ENCODE results near the gene SLC16A1. TPM values are rescaled to one million over a fixed set of nuclear protein-coding genes. Genes with fewer than 3 reads are reported as not detected.
"Not testable (repeated sequence)": the region's sequence is repeated elsewhere in the genome, so short reads cannot be mapped to it uniquely, and the experiment has no call there.

The SLC16A1 gene
- total RNA-seq, result 10 to 100 TPM; 59.0 to 61.4 TPM

- ChIA-PET CTCF (interaction anchor here (0.9 to 3.2 kb wide), 5 partner anchors 9 to 117 kb away, joined by 3 to 36 read pairs (median 5); partner anchors contain the start of gene LRIG2), POLR2A (interaction anchor here (0.7 to 2.9 kb wide), 19 partner anchors 8 to 1802 kb away, joined by 3 to 36 read pairs (median 4); partner anchors contain the start of genes CAPZA1, CSDE1, LRIG2 and MOV10)
- peak within 1 kb of the TSS; percentile 99 for H3K27ac Mint-ChIP-seq
- H3K9me3 Mint-ChIP-seq, result no peaks in the 10 kb centered on the region
- H3K27me3 Mint-ChIP-seq, result no peaks in the 10 kb centered on the region
- H3K36me3 Mint-ChIP-seq (ENCODE audit: low read depth), result peaks cover 39% of the 10 kb centered on the region
- peak within 1 kb of the TSS; percentile 81 for H3K4me3 Mint-ChIP-seq
- peak; percentile 90 for DNase-seq
- peaks cover 56% of the 10 kb centered on the region for H3K4me1 Mint-ChIP-seq
Observed at GRCh38 chr1:112955773-112956543, at the start of gene SLC16A1. SLC16A1 (minus strand) TSS chr1:112956196; CDS start chr1:112929308, 26,888 bp downstream.

- Mint-ChIP-seq H3K27me3 (no peaks in the 10 kb centered on the region), H3K27ac (no peak overlapping the region), H3K4me1 (no peaks in the 10 kb centered on the region), H3K4me3 (no peak overlapping the region), H3K36me3 (ENCODE audit: low read depth) (peaks cover 10% of the 10 kb centered on the region), H3K9me3 (no peaks in the 10 kb centered on the region)
- POLR2A ChIA-PET, result no interaction called here
- CTCF ChIA-PET, result interaction anchor here (1.6 kb wide), 1 partner anchor 69 kb away, joined by 6 read pairs; the partner anchor contains the start of gene LRIG2
- DNase-seq, result no peak
Observed at GRCh38 chr1:113003751-113004690, 48.0 kb upstream of the SLC16A1 start.

- Mint-ChIP-seq H3K4me3 (no peak overlapping the region), H3K27ac (no peak overlapping the region), H3K27me3 (no peaks in the 10 kb centered on the region), H3K4me1 (no peaks in the 10 kb centered on the region), H3K9me3 (no peaks in the 10 kb centered on the region), H3K36me3 (ENCODE audit: low read depth) (peaks cover 8% of the 10 kb centered on the region)
- DNase-seq, result no peak
- ChIA-PET POLR2A (no interaction called here), CTCF (no interaction called here)
Observed at GRCh38 chr1:113002297-113002696, 46.3 kb upstream of the SLC16A1 start.

- no peak overlapping the region for H3K27ac Mint-ChIP-seq
- H3K36me3 Mint-ChIP-seq (ENCODE audit: low read depth), result peaks cover 12% of the 10 kb centered on the region
- H3K9me3 Mint-ChIP-seq, result no peaks in the 10 kb centered on the region
- POLR2A ChIA-PET, result no interaction called here
- DNase-seq, result no peak
- H3K4me3 Mint-ChIP-seq, result no peak overlapping the region
- H3K27me3 Mint-ChIP-seq, result no peaks in the 10 kb centered on the region
- H3K4me1 Mint-ChIP-seq, result peaks cover 4% of the 10 kb centered on the region
- CTCF ChIA-PET, result interaction anchor here (1.3 kb wide), 1 partner anchor 74 kb away, joined by 6 read pairs; the partner anchor contains the start of gene LRIG2
Observed at GRCh38 chr1:112998592-112999235, 42.7 kb upstream of the SLC16A1 start.

- no peak for DNase-seq
- Mint-ChIP-seq H3K9me3 (no peaks in the 10 kb centered on the region), H3K4me3 (no peak overlapping the region), H3K36me3 (ENCODE audit: low read depth) (peaks cover 12% of the 10 kb centered on the region), H3K27ac (no peak overlapping the region), H3K4me1 (peaks cover 4% of the 10 kb centered on the region), H3K27me3 (no peaks in the 10 kb centered on the region)
- POLR2A ChIA-PET, result no interaction called here
- CTCF ChIA-PET, result no interaction called here
Observed at GRCh38 chr1:112997781-112998180, 41.8 kb upstream of the SLC16A1 start.

- H3K36me3 Mint-ChIP-seq (ENCODE audit: low read depth), result peaks cover 12% of the 10 kb centered on the region
- no peak overlapping the region for H3K4me3 Mint-ChIP-seq
- no peaks in the 10 kb centered on the region for H3K9me3 Mint-ChIP-seq
- ChIA-PET CTCF (no interaction called here), POLR2A (no interaction called here)
- no peak for DNase-seq
- no peaks in the 10 kb centered on the region for H3K27me3 Mint-ChIP-seq
- H3K4me1 Mint-ChIP-seq, result peaks cover 4% of the 10 kb centered on the region
- no peak overlapping the region for H3K27ac Mint-ChIP-seq
Observed at GRCh38 chr1:112995890-112996289, 39.9 kb upstream of the SLC16A1 start.

- H3K9me3 Mint-ChIP-seq; H3K4me1 Mint-ChIP-seq; H3K4me3 Mint-ChIP-seq; DNase-seq; H3K36me3 Mint-ChIP-seq (ENCODE audit: low read depth); H3K27me3 Mint-ChIP-seq; H3K27ac Mint-ChIP-seq; CTCF ChIA-PET; POLR2A ChIA-PET: not testable (repeated sequence)
Observed at GRCh38 chr1:112995021-112995420, 39.0 kb upstream of the SLC16A1 start.

GRCh38 chr1:112992780-112993179, 36.8 kb upstream of the SLC16A1 start:
- no peaks in the 10 kb centered on the region for H3K9me3 Mint-ChIP-seq
- H3K27me3 Mint-ChIP-seq, result no peaks in the 10 kb centered on the region
- peaks cover 9% of the 10 kb centered on the region for H3K36me3 Mint-ChIP-seq (ENCODE audit: low read depth)
- no peak overlapping the region for H3K27ac Mint-ChIP-seq
- peaks cover 4% of the 10 kb centered on the region for H3K4me1 Mint-ChIP-seq
- no peak for DNase-seq
- ChIA-PET CTCF (no interaction called here), POLR2A (interaction anchor here (0.7 kb wide), 1 partner anchor 9 kb away, joined by 3 read pairs; no protein-coding TSS in a partner anchor)
- H3K4me3 Mint-ChIP-seq, result no peak overlapping the region

GRCh38 chr1:112991402-112992120, 35.6 kb upstream of the SLC16A1 start:
- no peaks in the 10 kb centered on the region for H3K9me3 Mint-ChIP-seq
- H3K36me3 Mint-ChIP-seq (ENCODE audit: low read depth), result peaks cover 7% of the 10 kb centered on the region
- H3K27me3 Mint-ChIP-seq, result no peaks in the 10 kb centered on the region
- no peak overlapping the region for H3K27ac Mint-ChIP-seq
- DNase-seq, result no peak
- ChIA-PET CTCF (interaction anchor here (0.7 kb wide), 1 partner anchor 81 kb away, joined by 3 read pairs; the partner anchor contains the start of gene LRIG2), POLR2A (no interaction called here)
- H3K4me1 Mint-ChIP-seq, result peaks cover 4% of the 10 kb centered on the region
- H3K4me3 Mint-ChIP-seq, result no peak overlapping the region

- H3K9me3 Mint-ChIP-seq, result no peaks in the 10 kb centered on the region
- ChIA-PET POLR2A (no interaction called here), CTCF (no interaction called here)
- peaks cover 3% of the 10 kb centered on the region for H3K4me1 Mint-ChIP-seq
- H3K36me3 Mint-ChIP-seq (ENCODE audit: low read depth), result peaks cover 4% of the 10 kb centered on the region
- no peak overlapping the region for H3K27ac Mint-ChIP-seq
- no peak for DNase-seq
- no peak overlapping the region for H3K4me3 Mint-ChIP-seq
- H3K27me3 Mint-ChIP-seq, result no peaks in the 10 kb centered on the region
Observed at GRCh38 chr1:112990271-112990670, 34.3 kb upstream of the SLC16A1 start.

- Mint-ChIP-seq H3K27me3 (no peaks in the 10 kb centered on the region), H3K4me1 (no peaks in the 10 kb centered on the region), H3K4me3 (no peak overlapping the region), H3K27ac (no peak overlapping the region), H3K9me3 (no peaks in the 10 kb centered on the region), H3K36me3 (ENCODE audit: low read depth) (peaks cover 4% of the 10 kb centered on the region)
- DNase-seq, result no peak
- CTCF ChIA-PET, result no interaction called here
- POLR2A ChIA-PET, result no interaction called here
Observed at GRCh38 chr1:112988367-112988766, 32.4 kb upstream of the SLC16A1 start.

GRCh38 chr1:112985123-112985522, 29.1 kb upstream of the SLC16A1 start:
- H3K36me3 Mint-ChIP-seq (ENCODE audit: low read depth), result peaks cover 4% of the 10 kb centered on the region
- no peak overlapping the region for H3K4me3 Mint-ChIP-seq
- H3K9me3 Mint-ChIP-seq, result no peaks in the 10 kb centered on the region
- no peak overlapping the region for H3K27ac Mint-ChIP-seq
- ChIA-PET POLR2A (no interaction called here), CTCF (interaction anchor here (0.5 to 1.0 kb wide), 2 partner anchors 105 to 110 kb away, joined by 3 to 4 read pairs; no protein-coding TSS in a partner anchor)
- H3K4me1 Mint-ChIP-seq, result no peaks in the 10 kb centered on the region
- no peaks in the 10 kb centered on the region for H3K27me3 Mint-ChIP-seq
- no peak for DNase-seq

All from activated CD4-positive, alpha-beta memory T cell treated with anti-CD3 and anti-CD28 coated beads, Interleukin-2, amount 10 ng/mL, durations not matched to agents 7 days and 5 days (primary cell).